ENCODE results near the gene MANBA.

MANBA gene

DNA sequence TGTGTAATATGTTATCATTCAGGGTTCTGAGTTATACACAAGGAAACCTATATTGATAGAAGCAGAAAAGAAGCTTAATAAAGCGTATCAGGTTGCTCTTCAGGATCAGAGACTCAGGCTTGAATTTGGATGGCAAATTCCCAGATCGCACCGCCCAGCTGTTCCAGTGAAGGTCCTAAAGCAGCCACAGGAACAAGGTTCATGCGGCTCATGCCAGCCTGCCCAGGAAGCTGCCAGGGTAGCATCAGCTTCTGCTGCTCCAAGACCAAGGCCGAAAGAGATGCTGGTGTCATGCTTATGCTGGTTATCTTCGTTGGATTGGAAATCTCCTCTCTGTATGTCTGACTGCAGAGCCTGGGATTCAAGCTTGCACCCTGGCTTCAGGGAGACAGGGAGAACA lies 127.7 kb downstream of the MANBA start:
- TF ChIP-seq, protein P1, sequence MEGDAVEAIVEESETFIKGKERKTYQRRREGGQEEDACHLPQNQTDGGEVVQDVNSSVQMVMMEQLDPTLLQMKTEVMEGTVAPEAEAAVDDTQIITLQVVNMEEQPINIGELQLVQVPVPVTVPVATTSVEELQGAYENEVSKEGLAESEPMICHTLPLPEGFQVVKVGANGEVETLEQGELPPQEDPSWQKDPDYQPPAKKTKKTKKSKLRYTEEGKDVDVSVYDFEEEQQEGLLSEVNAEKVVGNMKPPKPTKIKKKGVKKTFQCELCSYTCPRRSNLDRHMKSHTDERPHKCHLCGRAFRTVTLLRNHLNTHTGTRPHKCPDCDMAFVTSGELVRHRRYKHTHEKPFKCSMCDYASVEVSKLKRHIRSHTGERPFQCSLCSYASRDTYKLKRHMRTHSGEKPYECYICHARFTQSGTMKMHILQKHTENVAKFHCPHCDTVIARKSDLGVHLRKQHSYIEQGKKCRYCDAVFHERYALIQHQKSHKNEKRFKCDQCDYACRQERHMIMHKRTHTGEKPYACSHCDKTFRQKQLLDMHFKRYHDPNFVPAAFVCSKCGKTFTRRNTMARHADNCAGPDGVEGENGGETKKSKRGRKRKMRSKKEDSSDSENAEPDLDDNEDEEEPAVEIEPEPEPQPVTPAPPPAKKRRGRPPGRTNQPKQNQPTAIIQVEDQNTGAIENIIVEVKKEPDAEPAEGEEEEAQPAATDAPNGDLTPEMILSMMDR (IDR thresholded peaks at IDR 0.05; ENCODE audit: extremely low read depth, insufficient read depth, missing control alignments) = no peak
- no peak for DNase-seq (ENCODE audit: low spot score)
- in situ Hi-C loops (cut with MboI; ENCODE audit: low pct_unique_long_range_greater_than_20kb, low sequenced_read_pairs, unreplicated experiment) = no loop called here

DNA sequence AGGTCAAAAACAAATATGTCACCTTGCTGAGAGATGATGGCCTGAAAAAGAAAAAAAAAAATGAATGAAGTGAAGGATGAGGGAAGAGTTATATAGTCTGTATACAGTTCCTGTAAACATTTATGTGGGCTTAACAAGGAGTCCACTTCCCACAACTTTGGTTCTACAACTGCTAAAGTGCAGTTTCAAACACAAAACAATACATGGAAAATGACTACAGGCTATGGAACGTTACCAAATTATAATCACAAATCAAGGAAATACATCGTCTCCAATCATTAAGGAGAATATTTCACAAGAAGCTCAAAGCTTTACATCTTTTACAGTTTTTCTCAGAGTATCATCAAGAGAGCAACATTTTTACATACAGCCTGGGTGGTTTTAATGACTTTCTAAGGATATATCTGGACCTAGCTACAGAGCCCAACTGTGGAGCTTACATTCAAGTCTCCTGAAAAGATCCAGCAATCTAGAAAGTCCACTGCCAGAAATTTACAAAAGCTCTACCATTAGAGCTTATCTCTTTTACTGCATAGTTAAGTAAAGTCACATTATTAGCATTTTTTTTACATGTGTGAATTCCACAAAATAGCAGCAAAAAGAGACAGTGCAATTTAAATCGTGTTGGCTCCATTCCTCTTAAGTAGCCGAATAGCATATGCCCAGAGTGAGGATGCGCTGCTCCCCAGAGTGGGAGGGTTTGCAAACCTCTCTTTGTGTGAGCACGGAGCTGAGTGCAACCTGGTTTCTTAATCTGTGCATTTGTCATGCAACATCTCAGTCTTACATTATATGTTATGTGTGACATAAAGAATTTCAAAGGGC lies 128.3 kb downstream of the MANBA start:
- DNase-seq (ENCODE audit: low spot score) = no peak
- in situ Hi-C loops (cut with MboI; ENCODE audit: low pct_unique_long_range_greater_than_20kb, low sequenced_read_pairs, unreplicated experiment) = no loop called here
- TF ChIP-seq, protein P1 (IDR thresholded peaks at IDR 0.05; ENCODE audit: extremely low read depth, insufficient read depth, missing control alignments) = no peak

DNA sequence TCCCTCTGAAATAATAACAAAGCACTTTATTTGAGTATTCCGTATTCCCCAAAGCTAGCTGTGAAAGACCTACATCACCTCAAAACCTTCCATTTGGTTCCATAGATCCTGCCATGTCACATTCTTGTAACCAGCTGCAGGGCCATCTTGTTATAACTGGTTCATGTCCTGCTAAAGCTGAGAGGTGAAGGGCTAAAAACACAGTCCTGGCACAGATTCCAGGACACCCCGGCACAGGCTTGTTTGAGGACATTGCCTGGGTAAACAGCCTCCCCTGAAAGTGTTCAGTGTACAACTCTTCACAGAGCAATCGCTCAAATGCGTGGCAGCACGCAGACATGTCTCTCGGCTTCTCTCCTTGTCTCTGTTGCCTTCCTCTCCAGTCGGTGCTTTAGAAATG lies 129.2 kb downstream of the MANBA start:
- in situ Hi-C loops (cut with MboI; ENCODE audit: low pct_unique_long_range_greater_than_20kb, low sequenced_read_pairs, unreplicated experiment) = no loop called here
- no peak for DNase-seq (ENCODE audit: low spot score)
- TF ChIP-seq, protein P1 (IDR thresholded peaks at IDR 0.05; ENCODE audit: extremely low read depth, insufficient read depth, missing control alignments) = no peak

DNA sequence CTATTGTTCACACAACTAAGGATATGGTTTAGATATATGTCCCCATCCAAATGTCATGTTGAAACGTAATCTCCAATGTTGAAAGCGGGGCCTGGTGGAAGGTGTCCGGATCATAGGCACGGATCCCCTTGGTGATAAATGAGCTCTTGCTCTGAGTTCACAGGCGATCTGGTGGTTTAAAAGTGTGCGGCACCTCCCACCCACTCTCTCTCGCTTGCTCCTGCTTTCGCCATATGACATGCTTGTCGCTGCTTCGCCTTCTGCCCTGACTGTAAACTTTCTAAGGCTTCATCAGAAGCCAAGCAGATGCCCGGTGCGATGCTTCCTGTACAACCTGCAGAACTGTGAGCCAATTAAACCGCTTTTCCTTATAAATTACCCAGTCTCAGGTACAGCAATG lies 131.1 kb downstream of the MANBA start:
- in situ Hi-C loops (cut with MboI; ENCODE audit: low pct_unique_long_range_greater_than_20kb, low sequenced_read_pairs, unreplicated experiment) = loop anchor here (10.0 kb wide), 2 partner anchors 175 to 375 kb away; no protein-coding TSS in a partner anchor
- no peak for DNase-seq (ENCODE audit: low spot score)
- TF ChIP-seq, protein P1 (IDR thresholded peaks at IDR 0.05; ENCODE audit: extremely low read depth, insufficient read depth, missing control alignments) = no peak

DNA sequence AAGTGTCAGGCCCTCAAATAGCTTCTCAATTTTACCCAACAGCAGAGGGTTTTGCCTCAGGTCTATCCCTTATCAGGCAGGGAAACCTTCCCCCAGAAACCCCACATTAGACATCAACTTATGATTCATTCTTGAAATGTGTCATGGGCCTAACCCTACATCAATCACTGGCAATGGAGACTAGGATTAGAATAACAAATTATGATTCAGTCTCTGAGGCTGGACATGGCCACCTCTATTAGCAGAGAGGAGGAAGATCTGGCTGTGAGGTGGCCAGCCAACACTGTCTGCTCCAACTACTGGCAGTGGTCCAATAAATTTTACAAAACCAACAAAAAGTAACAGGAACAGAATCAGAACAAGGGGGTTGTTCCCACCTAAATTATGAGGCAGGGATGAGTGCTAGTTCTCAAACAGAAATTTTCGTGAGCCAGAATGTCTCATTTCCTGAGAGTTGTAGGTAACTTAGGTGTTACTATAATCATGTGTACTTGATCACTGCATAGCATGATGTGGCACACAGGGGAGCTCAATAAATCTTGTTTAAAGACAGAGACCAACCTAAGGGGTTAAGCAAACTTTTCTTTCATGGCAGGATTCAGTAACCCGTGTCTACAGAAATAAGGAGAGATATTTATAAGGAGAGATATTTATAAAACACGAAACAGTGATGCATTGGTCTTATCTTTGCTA lies 132.8 kb downstream of the MANBA start:
- DNase-seq (ENCODE audit: low spot score) = peak; percentile 23
- in situ Hi-C loops (cut with MboI; ENCODE audit: low pct_unique_long_range_greater_than_20kb, low sequenced_read_pairs, unreplicated experiment) = loop anchor here (10.0 kb wide), 2 partner anchors 173 to 377 kb away; no protein-coding TSS in a partner anchor
- TF ChIP-seq, protein P1 (IDR thresholded peaks at IDR 0.05; ENCODE audit: extremely low read depth, insufficient read depth, missing control alignments) = no peak

DNA sequence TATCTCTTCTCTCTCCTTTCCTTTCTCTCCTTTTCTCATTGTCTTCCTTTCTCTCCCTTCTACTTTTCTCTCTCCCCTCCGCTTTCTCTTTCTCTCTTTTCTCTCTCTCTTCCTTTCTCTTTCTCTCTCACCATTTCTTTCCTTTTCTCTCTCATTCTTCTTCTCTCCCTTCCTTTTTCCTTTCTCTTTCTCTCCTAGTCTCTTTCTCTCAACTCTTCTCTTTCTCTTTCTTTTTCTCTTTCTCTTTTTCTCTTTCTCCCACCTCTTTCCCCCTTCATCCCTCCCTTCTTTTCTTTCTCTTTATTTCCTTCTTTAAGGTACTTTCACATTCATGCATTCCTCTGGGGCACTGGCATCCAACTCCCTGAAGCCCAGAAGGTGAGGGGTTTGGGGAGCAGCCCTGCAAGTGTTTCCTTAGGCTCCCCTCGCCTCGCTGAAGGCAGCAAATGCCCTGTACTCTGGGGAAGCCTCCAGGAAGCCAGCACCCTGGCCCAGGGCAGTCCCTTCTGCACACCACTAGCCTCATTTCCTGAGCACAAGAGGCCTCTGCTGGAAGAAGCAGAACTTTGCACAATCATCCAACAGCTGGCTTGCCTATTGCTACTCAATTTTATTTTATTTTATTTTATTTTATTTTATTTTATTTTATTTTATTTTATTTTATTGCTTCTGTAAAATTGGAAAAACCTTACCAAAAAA lies 135.4 kb downstream of the MANBA start:
- TF ChIP-seq, protein P1 (IDR thresholded peaks at IDR 0.05; ENCODE audit: extremely low read depth, insufficient read depth, missing control alignments) = peak; percentile 62
- peak; percentile 65 for DNase-seq (ENCODE audit: low spot score)
- in situ Hi-C loops (cut with MboI; ENCODE audit: low pct_unique_long_range_greater_than_20kb, low sequenced_read_pairs, unreplicated experiment) = loop anchor here (10.0 kb wide), 2 partner anchors 171 to 379 kb away; no protein-coding TSS in a partner anchor
